Measurements from ENCODE around the gene CA11.

The CA11 gene

DNA sequence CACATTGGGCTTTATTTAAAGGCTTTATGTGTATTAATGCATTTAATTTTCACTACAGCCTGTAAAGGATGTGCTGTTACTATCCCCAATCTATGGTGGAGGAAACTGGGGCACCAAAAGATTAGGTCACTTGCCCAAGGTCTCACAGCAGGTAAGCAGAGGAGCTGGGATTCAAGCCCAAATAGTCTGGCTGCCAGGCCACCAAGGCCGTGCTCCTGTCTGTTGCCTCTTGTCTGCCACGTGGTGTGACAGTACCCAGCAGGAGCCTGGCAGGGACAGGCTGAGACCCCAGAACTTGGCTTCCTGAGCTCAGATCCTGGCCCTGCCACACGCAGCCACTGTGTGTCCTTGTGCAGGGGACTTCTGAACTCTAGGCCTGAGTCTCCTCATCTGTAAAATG lies 22.3 kb upstream of the CA11 start:
- Histone ChIP-seq H3K4me2 (ENCODE audit: low read length) (no peak overlapping the region), H3K9me2 (replicated peaks; ENCODE audit: control insufficient read depth, low read length) (no peaks in the 10 kb centered on the region), H3K36me3 (ENCODE audit: control insufficient read depth, low read length) (no peaks in the 10 kb centered on the region), H4K20me1 (ENCODE audit: control insufficient read depth, insufficient read depth, low read depth, low read length) (no peaks in the 10 kb centered on the region), H3K79me2 (ENCODE audit: control insufficient read depth, low read length) (no peaks in the 10 kb centered on the region), H3K9me3 (ENCODE audit: control insufficient read depth, insufficient read depth, low read length) (peaks cover 5% of the 10 kb centered on the region; the same call in 1 of the 2 replicates), H3K27me3 (ENCODE audit: control insufficient read depth, low read length) (no peaks in the 10 kb centered on the region), H3K4me3 (ENCODE audit: low read length) (no peak overlapping the region), H3K4me1 (ENCODE audit: control insufficient read depth, low read length) (no peaks in the 10 kb centered on the region), H3F3A (ENCODE audit: control insufficient read depth, insufficient read depth) (no peaks in the 10 kb centered on the region), H3K27ac (ENCODE audit: low read depth, low read length) (no peak overlapping the region)
- TF ChIP-seq EZH2phosphoT487 (IDR thresholded peaks at IDR 0.05; ENCODE audit: borderline replicate concordance, low read length), result no peak
- TF ChIP-seq, protein P1, sequence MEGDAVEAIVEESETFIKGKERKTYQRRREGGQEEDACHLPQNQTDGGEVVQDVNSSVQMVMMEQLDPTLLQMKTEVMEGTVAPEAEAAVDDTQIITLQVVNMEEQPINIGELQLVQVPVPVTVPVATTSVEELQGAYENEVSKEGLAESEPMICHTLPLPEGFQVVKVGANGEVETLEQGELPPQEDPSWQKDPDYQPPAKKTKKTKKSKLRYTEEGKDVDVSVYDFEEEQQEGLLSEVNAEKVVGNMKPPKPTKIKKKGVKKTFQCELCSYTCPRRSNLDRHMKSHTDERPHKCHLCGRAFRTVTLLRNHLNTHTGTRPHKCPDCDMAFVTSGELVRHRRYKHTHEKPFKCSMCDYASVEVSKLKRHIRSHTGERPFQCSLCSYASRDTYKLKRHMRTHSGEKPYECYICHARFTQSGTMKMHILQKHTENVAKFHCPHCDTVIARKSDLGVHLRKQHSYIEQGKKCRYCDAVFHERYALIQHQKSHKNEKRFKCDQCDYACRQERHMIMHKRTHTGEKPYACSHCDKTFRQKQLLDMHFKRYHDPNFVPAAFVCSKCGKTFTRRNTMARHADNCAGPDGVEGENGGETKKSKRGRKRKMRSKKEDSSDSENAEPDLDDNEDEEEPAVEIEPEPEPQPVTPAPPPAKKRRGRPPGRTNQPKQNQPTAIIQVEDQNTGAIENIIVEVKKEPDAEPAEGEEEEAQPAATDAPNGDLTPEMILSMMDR (IDR thresholded peaks at IDR 0.05; ENCODE audit: low read depth, low read length, poor library complexity, severe bottlenecking), result no peak

DNA sequence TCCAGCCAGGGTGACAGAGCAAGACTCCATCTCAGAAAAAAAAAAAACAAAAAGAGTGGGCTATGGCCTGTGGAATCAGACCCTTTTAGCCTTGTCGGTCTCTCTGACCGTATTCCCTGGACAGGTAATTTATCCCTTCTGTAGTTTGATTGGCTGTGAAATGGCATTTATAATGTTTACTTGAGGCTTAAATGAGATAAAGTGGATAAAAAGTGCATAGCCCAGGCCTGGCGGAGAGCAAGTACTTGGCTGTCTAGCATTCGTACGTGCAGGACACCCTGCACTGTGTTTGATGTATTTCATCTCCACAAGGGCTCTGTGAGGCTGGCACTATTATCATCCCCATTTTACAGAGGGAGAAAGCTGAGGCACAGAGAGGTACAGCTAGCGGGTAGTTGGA lies 19.8 kb upstream of the CA11 start:
- H3K27ac ChIP-seq (ENCODE audit: low read depth, low read length), result no peak overlapping the region
- H3K9me2 ChIP-seq (replicated peaks; ENCODE audit: control insufficient read depth, low read length), result no peaks in the 10 kb centered on the region
- no peaks in the 10 kb centered on the region for H3K79me2 ChIP-seq (ENCODE audit: control insufficient read depth, low read length)
- H3K4me2 ChIP-seq (ENCODE audit: low read length), result no peak overlapping the region
- H3K9me3 ChIP-seq (ENCODE audit: control insufficient read depth, insufficient read depth, low read length), result peaks cover 5% of the 10 kb centered on the region; the same call in 1 of the 2 replicates
- TF ChIP-seq EZH2phosphoT487 (IDR thresholded peaks at IDR 0.05; ENCODE audit: borderline replicate concordance, low read length), result no peak
- TF ChIP-seq, protein P1 (IDR thresholded peaks at IDR 0.05; ENCODE audit: low read depth, low read length, poor library complexity, severe bottlenecking), result no peak
- H3K27me3 ChIP-seq (ENCODE audit: control insufficient read depth, low read length), result no peaks in the 10 kb centered on the region
- no peak overlapping the region for H3K4me3 ChIP-seq (ENCODE audit: low read length)
- no peaks in the 10 kb centered on the region for H3F3A ChIP-seq (ENCODE audit: control insufficient read depth, insufficient read depth)
- H3K4me1 ChIP-seq (ENCODE audit: control insufficient read depth, low read length), result peaks cover 7% of the 10 kb centered on the region
- H3K36me3 ChIP-seq (ENCODE audit: control insufficient read depth, low read length), result no peaks in the 10 kb centered on the region
- H4K20me1 ChIP-seq (ENCODE audit: control insufficient read depth, insufficient read depth, low read depth, low read length), result no peaks in the 10 kb centered on the region

DNA sequence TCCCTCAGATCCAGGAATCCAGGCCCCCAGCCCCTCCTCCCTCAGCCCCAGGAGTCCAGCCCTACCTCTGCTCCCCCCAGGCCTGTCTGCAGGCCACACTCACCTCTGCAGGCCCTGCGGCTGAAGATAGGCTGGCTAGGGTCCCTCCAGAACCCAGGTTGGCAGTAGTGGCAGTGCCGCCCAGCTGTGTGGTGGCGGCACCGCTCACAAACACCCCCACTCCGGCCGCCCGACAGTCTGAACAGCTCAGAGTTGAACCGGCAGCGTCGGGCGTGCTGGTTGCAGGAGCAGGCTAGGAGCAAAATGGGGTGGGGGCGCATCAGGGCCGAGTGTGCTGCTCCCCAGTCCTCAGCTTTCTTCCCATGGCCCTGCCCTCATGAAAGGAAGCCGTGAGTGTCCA lies 18.5 kb upstream of the CA11 start:
- Histone ChIP-seq H3K4me1 (ENCODE audit: control insufficient read depth, low read length) (peaks cover 14% of the 10 kb centered on the region), H4K20me1 (ENCODE audit: control insufficient read depth, insufficient read depth, low read depth, low read length) (no peaks in the 10 kb centered on the region), H3K36me3 (ENCODE audit: control insufficient read depth, low read length) (no peaks in the 10 kb centered on the region), H3K79me2 (ENCODE audit: control insufficient read depth, low read length) (no peaks in the 10 kb centered on the region), H3K4me2 (ENCODE audit: low read length) (no peak overlapping the region), H3K27me3 (ENCODE audit: control insufficient read depth, low read length) (no peaks in the 10 kb centered on the region), H3K9me3 (ENCODE audit: control insufficient read depth, insufficient read depth, low read length) (peaks cover under 1% of the 10 kb centered on the region; the same call in 1 of the 2 replicates), H3K27ac (ENCODE audit: low read depth, low read length) (no peak overlapping the region), H3K9me2 (replicated peaks; ENCODE audit: control insufficient read depth, low read length) (no peaks in the 10 kb centered on the region), H3K4me3 (ENCODE audit: low read length) (no peak overlapping the region), H3F3A (ENCODE audit: control insufficient read depth, insufficient read depth) (0 out of 2 replicates have a peak, but pooled peaks cover 2% of the 10 kb centered on the region)
- TF ChIP-seq EZH2phosphoT487 (IDR thresholded peaks at IDR 0.05; ENCODE audit: borderline replicate concordance, low read length), result no peak
- TF ChIP-seq, protein P1 (IDR thresholded peaks at IDR 0.05; ENCODE audit: low read depth, low read length, poor library complexity, severe bottlenecking), result no peak
